DND-41 (cell line): ENCODE measurements around the gene CMC2.

Experiments
- ATAC-seq: fragments of 200-7000 bp; cut with Tn5 transposase; 3 replicates; pipeline ENCODE4 v1.9.1; 2021; ENCODE audit warnings: low read depth; ENCODE audit not compliant: insufficient read depth
- DNase-seq: peaks from one replicate; pipeline ENCODE4 v3.0.0-alpha.2; 2020
- H2AFZ ChIP-seq: 2 replicates; pipeline ENCODE4 v1.6.0; 2012; ENCODE audit warnings: low read depth, low read length
- H3K27ac ChIP-seq: 2 replicates; pipeline ENCODE4 v1.5.1; 2012; ENCODE audit warnings: low read length, inconsistent platforms
- H3K27me3 ChIP-seq: fragments of 200-600 bp; sonication (generic); 2 replicates; pipeline ENCODE4 v1.6.0; 2012; ENCODE audit warnings: low read length, mild to moderate bottlenecking, inconsistent platforms; ENCODE audit not compliant: insufficient read depth, poor library complexity
- H3K36me3 ChIP-seq: 2 replicates; pipeline ENCODE4 v1.5.1; 2012; ENCODE audit warnings: low read length, inconsistent platforms; ENCODE audit not compliant: insufficient read depth
- H3K4me1 ChIP-seq: 2 replicates; pipeline ENCODE4 v1.5.1; 2012; ENCODE audit warnings: mild to moderate bottlenecking, low read length; ENCODE audit not compliant: insufficient read depth
- H3K4me2 ChIP-seq: 2 replicates; pipeline ENCODE4 v1.6.0; 2012; ENCODE audit warnings: mild to moderate bottlenecking, moderate library complexity, low read length, inconsistent platforms; ENCODE audit not compliant: insufficient read depth
- H3K4me3 ChIP-seq, 2 experiments: fragments of 200-600 bp in 1 of 2; shearing (Covaris generic) in 1 of 2; 2 replicates each; pipeline ENCODE4 v1.5.1; 2012 to 2016; ENCODE audit warnings: inconsistent platforms in 2 of 2, low read length in 2 of 2, mild to moderate bottlenecking in 2 of 2, low read depth in 1 of 2, moderate library complexity in 1 of 2
- H3K79me2 ChIP-seq: 2 replicates; pipeline ENCODE4 v1.6.0; 2012; ENCODE audit warnings: low read length, inconsistent platforms; ENCODE audit not compliant: insufficient read depth
- H3K9ac ChIP-seq: 2 replicates; pipeline ENCODE4 v1.6.0; 2012; ENCODE audit warnings: low read depth, mild to moderate bottlenecking, inconsistent platforms, low read length, moderate library complexity
- H3K9me3 ChIP-seq: 2 replicates; pipeline ENCODE4 v1.5.1; 2012; ENCODE audit warnings: low read length, moderate library complexity, mild to moderate bottlenecking, inconsistent platforms; ENCODE audit not compliant: insufficient read depth, severe bottlenecking
- H4K20me1 ChIP-seq: 2 replicates; pipeline ENCODE4 v1.6.0; 2012; ENCODE audit warnings: low read length; ENCODE audit not compliant: insufficient read depth
- EZH2 ChIP-seq: IDR thresholded peaks from 3 replicates; pipeline ENCODE4 v1.6.1; 2012; ENCODE audit warnings: borderline replicate concordance, low read depth, mild to moderate bottlenecking, moderate library complexity, low read length, inconsistent platforms; ENCODE audit not compliant: severe bottlenecking
- TF ChIP-seq, protein P1 (sequence below): IDR thresholded peaks from 2 replicates; pipeline ENCODE4 v1.5.1; 2012; ENCODE audit warnings: borderline replicate concordance, low read length, moderate library complexity, mild to moderate bottlenecking; ENCODE audit not compliant: poor library complexity, severe bottlenecking; ENCODE audit errors: extremely low read depth

The CMC2 gene

GRCh38 chr16:81001330-81001729 lies 5.4 kb downstream of the CMC2 start:
- Histone ChIP-seq H3K4me1 (peaks cover 31% of the 10 kb centered on the region), H4K20me1 (peaks cover 32% of the 10 kb centered on the region), H3K79me2 (peaks cover 100% of the 10 kb centered on the region), H3K4me2 (no peak overlapping the region), H3K9me3 (no peaks in the 10 kb centered on the region), H3K36me3 (no peaks in the 10 kb centered on the region; the same call in 1 of the 2 replicates), H3K27ac (no peak overlapping the region), H3K9ac (no peak overlapping the region), H2AFZ (no peak overlapping the region), H3K27me3 (no peaks in the 10 kb centered on the region), H3K4me3 (no peak overlapping the region)
- no peak for TF ChIP-seq EZH2
- TF ChIP-seq, protein P1, sequence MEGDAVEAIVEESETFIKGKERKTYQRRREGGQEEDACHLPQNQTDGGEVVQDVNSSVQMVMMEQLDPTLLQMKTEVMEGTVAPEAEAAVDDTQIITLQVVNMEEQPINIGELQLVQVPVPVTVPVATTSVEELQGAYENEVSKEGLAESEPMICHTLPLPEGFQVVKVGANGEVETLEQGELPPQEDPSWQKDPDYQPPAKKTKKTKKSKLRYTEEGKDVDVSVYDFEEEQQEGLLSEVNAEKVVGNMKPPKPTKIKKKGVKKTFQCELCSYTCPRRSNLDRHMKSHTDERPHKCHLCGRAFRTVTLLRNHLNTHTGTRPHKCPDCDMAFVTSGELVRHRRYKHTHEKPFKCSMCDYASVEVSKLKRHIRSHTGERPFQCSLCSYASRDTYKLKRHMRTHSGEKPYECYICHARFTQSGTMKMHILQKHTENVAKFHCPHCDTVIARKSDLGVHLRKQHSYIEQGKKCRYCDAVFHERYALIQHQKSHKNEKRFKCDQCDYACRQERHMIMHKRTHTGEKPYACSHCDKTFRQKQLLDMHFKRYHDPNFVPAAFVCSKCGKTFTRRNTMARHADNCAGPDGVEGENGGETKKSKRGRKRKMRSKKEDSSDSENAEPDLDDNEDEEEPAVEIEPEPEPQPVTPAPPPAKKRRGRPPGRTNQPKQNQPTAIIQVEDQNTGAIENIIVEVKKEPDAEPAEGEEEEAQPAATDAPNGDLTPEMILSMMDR = no peak
- ATAC-seq (no peak), DNase-seq (no peak)

DNA sequence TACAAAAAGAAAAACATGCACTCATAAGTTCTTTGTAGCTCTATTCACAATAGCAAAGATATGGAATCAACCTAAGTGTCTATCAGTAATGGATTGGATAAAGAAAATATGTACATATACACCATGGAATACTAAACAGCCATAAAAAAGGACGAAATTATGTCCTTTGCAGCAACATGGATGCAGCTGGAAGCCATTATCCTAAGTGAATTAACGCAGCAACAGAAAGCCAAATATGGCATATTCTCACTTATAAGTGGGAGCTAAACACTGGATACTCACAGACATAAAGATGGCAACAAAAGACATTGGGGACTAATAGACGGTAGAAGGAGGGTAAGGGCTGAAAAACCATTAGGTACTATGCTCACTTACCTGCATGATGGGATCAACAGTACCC lies 5.8 kb downstream of the CMC2 start:
- no peaks in the 10 kb centered on the region for H3K27me3 ChIP-seq
- DNase-seq = no peak
- no peak overlapping the region for H3K4me3 ChIP-seq
- peaks cover 30% of the 10 kb centered on the region for H3K4me1 ChIP-seq
- H3K79me2 ChIP-seq = peaks cover 100% of the 10 kb centered on the region
- no peak overlapping the region for H3K9ac ChIP-seq
- H3K9me3 ChIP-seq = no peaks in the 10 kb centered on the region
- no peak overlapping the region for H3K4me2 ChIP-seq
- H3K27ac ChIP-seq = no peak overlapping the region
- no peak overlapping the region for H2AFZ ChIP-seq
- TF ChIP-seq EZH2 = no peak
- TF ChIP-seq, protein P1 = no peak
- H4K20me1 ChIP-seq = peaks cover 27% of the 10 kb centered on the region
- no peak for ATAC-seq
- H3K36me3 ChIP-seq = no peaks in the 10 kb centered on the region; the same call in 1 of the 2 replicates

DNA sequence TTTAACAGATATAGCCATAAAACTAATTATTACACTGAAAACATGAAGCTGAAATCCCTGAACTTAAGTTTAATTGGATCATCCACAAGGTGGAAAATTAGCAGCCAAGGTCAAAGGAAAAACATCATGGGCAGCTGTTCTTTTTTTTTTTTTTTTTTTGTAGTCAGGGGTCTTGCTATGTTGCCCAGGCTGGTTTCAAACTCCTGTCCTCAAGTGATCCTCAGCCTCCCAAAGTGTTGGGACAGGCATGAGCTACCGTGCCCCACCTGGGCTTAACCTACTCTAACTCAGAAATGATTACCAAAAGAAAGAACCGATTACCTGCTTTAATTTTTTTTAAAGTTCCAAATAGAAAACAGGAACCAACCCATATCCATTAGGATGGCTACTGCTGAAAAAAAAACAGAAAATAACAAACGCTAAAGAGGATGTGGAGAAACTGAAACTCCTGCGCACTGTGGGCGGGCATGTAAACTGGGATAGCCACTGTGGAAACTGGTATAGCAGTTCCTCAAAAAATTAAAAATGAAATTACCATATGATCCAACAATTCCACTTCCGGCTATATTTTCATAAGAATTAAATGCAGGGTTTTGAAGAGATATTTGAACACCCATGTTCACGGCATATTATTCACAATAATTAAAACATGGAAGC lies 8.6 kb downstream of the CMC2 start:
- H3K4me1 ChIP-seq = peaks cover 3% of the 10 kb centered on the region; the same call in 1 of the 2 replicates
- H3K27ac ChIP-seq = no peak overlapping the region
- H3K9ac ChIP-seq = no peak overlapping the region
- no peak for TF ChIP-seq EZH2
- TF ChIP-seq, protein P1 = no peak
- DNase-seq (no peak), ATAC-seq (no peak)
- H3K4me3 ChIP-seq = no peak overlapping the region
- peaks cover 100% of the 10 kb centered on the region for H3K79me2 ChIP-seq
- H3K9me3 ChIP-seq = no peaks in the 10 kb centered on the region
- H3K4me2 ChIP-seq = no peak overlapping the region
- H3K27me3 ChIP-seq = no peaks in the 10 kb centered on the region
- peaks cover 22% of the 10 kb centered on the region for H4K20me1 ChIP-seq
- H3K36me3 ChIP-seq = peaks cover 7% of the 10 kb centered on the region; the same call in 1 of the 2 replicates
- no peak overlapping the region for H2AFZ ChIP-seq
